ENCODE results near the gene RPS28. TPM values are rescaled to one million over a fixed set of nuclear protein-coding genes. Genes with fewer than 3 reads are reported as not detected.

The RPS28 gene
- polyA plus RNA-seq, 1 donor (not counting 4 experiments of a cell fraction or from before 2014, with no cell fraction given): 960 TPM

- H3K9me3 ChIP-seq (ENCODE audit: control insufficient read depth, low read depth, low read length): no peaks in the 10 kb centered on the region
- no peak for TF ChIP-seq CTCF (optimal IDR thresholded peaks at IDR 0.05 in 1 of 3, IDR thresholded peaks at IDR 0.05 in 1 of 3, conservative IDR thresholded peaks at IDR 0.05 in 1 of 3; ENCODE audit: extremely low read depth in 1 of 3, insufficient read depth in 2 of 3, low read length in 3 of 3)
- no peak for TF ChIP-seq EZH2 (IDR thresholded peaks at IDR 0.05; ENCODE audit: low read length)
- no peaks in the 10 kb centered on the region for H3K27me3 ChIP-seq (ENCODE audit: control insufficient read depth, extremely low read depth, insufficient read depth, low read length)
- dilution Hi-C loops (cut with MboI; ENCODE audit: extremely low pct_ligation_motif_present, low sequenced_read_pairs): no loop called here
- H3K36me3 ChIP-seq (ENCODE audit: control insufficient read depth in 2 of 2, extremely low read depth in 1 of 2, insufficient read depth in 2 of 2, low read length in 2 of 2): no peaks in the 10 kb centered on the region
- H2AFZ ChIP-seq (ENCODE audit: control insufficient read depth, low read length): no peak overlapping the region
- no peak overlapping the region for H3K27ac ChIP-seq (ENCODE audit: control insufficient read depth, insufficient read depth, low read length)
- H3K9me1 ChIP-seq (ENCODE audit: control insufficient read depth, extremely low read depth, insufficient read depth, low read length): no peaks in the 10 kb centered on the region
- no peaks in the 10 kb centered on the region for H3K79me2 ChIP-seq (ENCODE audit: control insufficient read depth, insufficient read depth, low read length)
- H3K4me2 ChIP-seq (ENCODE audit: control insufficient read depth, extremely low read depth, insufficient read depth, low read depth, low read length): no peak overlapping the region
- no peaks in the 10 kb centered on the region for H4K20me1 ChIP-seq (ENCODE audit: control insufficient read depth, extremely low read depth, insufficient read depth, low read length)
- DNase-seq (ENCODE audit: low read depth, low spot score): no peak
- FAIRE-seq: no peak
- peaks cover 38% of the 10 kb centered on the region for H3K4me1 ChIP-seq (ENCODE audit: control insufficient read depth, extremely low read depth, insufficient read depth, low read length)
- no peak overlapping the region for H3K4me3 ChIP-seq (ENCODE audit: control insufficient read depth in 2 of 3, extremely low read depth in 1 of 3, insufficient read depth in 2 of 3, low read depth in 1 of 3, low read length in 3 of 3)
- no peak overlapping the region for H3K9ac ChIP-seq (ENCODE audit: control insufficient read depth, extremely low read depth, insufficient read depth, low read length)
Measured at GRCh38 chr19:8358948-8359347, 37.7 kb downstream of the RPS28 start.

- H2AFZ ChIP-seq (ENCODE audit: control insufficient read depth, low read length): no peak overlapping the region
- H3K27me3 ChIP-seq (ENCODE audit: control insufficient read depth, extremely low read depth, insufficient read depth, low read length): no peaks in the 10 kb centered on the region
- no peak for DNase-seq (ENCODE audit: low read depth, low spot score)
- H3K79me2 ChIP-seq (ENCODE audit: control insufficient read depth, insufficient read depth, low read length): no peaks in the 10 kb centered on the region
- H3K36me3 ChIP-seq (ENCODE audit: control insufficient read depth in 2 of 2, extremely low read depth in 1 of 2, insufficient read depth in 2 of 2, low read length in 2 of 2): no peaks in the 10 kb centered on the region
- peaks cover 36% of the 10 kb centered on the region for H3K4me1 ChIP-seq (ENCODE audit: control insufficient read depth, extremely low read depth, insufficient read depth, low read length)
- H3K27ac ChIP-seq (ENCODE audit: control insufficient read depth, insufficient read depth, low read length): no peak overlapping the region
- no peaks in the 10 kb centered on the region for H3K9me3 ChIP-seq (ENCODE audit: control insufficient read depth, low read depth, low read length)
- H4K20me1 ChIP-seq (ENCODE audit: control insufficient read depth, extremely low read depth, insufficient read depth, low read length): no peaks in the 10 kb centered on the region
- FAIRE-seq: no peak
- dilution Hi-C loops (cut with MboI; ENCODE audit: extremely low pct_ligation_motif_present, low sequenced_read_pairs): no loop called here
- H3K4me2 ChIP-seq (ENCODE audit: control insufficient read depth, extremely low read depth, insufficient read depth, low read depth, low read length): no peak overlapping the region
- H3K9me1 ChIP-seq (ENCODE audit: control insufficient read depth, extremely low read depth, insufficient read depth, low read length): no peaks in the 10 kb centered on the region
- no peak for TF ChIP-seq EZH2 (IDR thresholded peaks at IDR 0.05; ENCODE audit: low read length)
- TF ChIP-seq CTCF (optimal IDR thresholded peaks at IDR 0.05 in 1 of 3, IDR thresholded peaks at IDR 0.05 in 1 of 3, conservative IDR thresholded peaks at IDR 0.05 in 1 of 3; ENCODE audit: extremely low read depth in 1 of 3, insufficient read depth in 2 of 3, low read length in 3 of 3): no peak
- H3K9ac ChIP-seq (ENCODE audit: control insufficient read depth, extremely low read depth, insufficient read depth, low read length): no peak overlapping the region
- H3K4me3 ChIP-seq (ENCODE audit: control insufficient read depth in 2 of 3, extremely low read depth in 1 of 3, insufficient read depth in 2 of 3, low read depth in 1 of 3, low read length in 3 of 3): no peak overlapping the region
Measured at GRCh38 chr19:8360196-8360595, 38.9 kb downstream of the RPS28 start.
